ACHN (cell line): ENCODE results near the gene SSC5D.

ENCODE experiments used
- DNase-seq: peaks from one replicate; pipeline ENCODE4 v3.0.0-alpha.2; 2015
- in situ Hi-C: cut with HindIII; loops from 2 replicates; pipeline ENCODE4 v1.10.0; 2017; ENCODE audit warnings: low sequenced_read_pairs, low pct_ligation_motif_present, low pct_unique_long_range_greater_than_20kb

The SSC5D gene

DNA sequence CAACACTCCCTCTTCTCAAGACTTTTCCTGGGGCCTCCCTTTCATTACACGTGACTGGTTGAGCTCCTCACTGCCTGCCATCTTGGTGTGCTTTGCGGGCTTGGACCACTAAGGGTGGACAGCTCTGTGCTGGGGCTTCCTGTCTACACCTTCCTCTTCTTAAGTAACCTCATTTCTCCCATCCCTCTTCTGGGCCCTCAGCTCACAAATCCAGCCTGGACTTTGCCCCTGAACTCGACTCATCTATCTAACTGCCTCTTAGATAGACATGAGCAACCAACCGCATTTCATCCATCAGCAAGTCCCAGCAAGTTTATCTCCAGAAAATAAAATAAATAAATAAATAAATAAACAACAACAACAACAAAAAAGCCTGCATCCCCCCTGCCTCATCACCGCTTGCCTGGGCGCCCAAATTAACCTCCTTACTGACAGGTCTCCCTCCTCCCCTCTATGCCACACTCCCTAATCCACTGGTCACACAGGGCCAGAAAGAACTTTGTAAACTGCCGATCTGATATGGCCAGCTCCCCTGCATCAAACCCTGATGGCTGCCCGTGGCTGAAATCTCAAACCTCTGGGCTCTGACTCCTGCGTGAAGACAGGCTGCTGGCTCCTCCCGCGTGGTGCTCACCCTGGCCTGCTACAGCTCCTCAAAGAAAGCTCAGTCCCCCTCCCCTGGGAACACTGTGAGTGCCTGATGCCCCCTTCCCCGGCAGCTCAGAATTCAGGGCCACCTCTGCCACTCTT, 34.5 kb upstream of the SSC5D start:
- DNase-seq = no peak
- in situ Hi-C loops = no loop called here

DNA sequence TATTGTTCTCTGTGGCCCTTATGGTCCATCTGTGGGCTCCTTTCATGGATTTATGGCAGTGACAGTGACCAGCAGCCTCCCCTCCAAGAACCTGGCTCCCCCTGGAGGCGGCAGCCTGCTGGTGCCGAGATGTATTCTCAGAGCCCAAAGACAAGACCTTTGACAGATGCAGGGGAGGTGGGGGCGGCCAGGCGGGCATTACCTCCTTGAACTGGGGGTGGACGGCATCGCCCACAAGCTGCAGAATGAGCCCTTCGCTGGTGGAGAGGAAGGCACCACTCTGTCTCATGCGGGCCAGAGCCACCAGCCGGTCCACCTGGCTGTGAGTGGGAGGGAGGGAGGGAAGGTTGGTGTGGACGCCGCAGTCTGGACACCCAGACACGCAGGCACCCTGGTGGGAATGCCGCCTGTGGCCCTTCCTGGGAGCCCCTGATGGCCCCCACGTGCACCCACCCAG, 33.4 kb upstream of the SSC5D start:
- in situ Hi-C loops = no loop called here
- DNase-seq = peak; percentile 45

DNA sequence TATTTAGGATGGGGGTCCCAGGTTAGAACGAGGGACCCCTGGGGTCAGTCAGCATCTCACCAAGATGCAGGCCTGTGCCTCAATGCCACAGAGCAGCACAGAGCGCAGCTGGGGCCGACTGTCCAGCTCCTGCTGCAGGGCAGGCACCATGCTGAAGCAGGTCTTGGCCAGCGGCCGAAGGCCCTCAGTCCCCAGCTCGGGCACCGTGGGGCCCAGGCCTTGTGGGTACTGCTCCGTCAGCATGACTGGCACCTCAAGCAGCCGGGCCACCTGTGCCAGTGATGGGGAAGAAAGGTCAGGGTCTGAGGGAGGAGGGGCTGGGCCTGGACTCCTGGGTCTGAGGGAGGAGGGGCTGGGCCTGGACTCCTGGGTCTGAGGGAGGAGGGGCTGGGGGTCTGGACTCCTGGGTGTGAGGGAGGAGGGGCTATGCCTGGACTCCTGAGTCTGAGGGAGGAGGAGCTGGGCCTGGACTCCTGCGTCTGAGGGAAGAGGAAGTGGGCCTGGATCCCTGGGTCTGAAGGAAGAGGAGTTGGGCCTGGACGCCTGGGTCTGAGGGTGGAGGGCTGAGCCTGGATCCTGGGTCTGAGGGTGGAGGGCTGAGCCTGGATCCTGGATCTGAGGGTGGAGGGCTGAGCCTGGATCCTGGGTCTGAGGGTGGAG, 32.5 kb upstream of the SSC5D start:
- no peak for DNase-seq

GRCh38 chr19:55456347-55456746, 31.9 kb upstream of the SSC5D start:
- DNase-seq = no peak
- in situ Hi-C loops = no loop called here

More for the DNA sequence above, 32.5 kb upstream of the SSC5D start:
- in situ Hi-C loops = no loop called here

DNA sequence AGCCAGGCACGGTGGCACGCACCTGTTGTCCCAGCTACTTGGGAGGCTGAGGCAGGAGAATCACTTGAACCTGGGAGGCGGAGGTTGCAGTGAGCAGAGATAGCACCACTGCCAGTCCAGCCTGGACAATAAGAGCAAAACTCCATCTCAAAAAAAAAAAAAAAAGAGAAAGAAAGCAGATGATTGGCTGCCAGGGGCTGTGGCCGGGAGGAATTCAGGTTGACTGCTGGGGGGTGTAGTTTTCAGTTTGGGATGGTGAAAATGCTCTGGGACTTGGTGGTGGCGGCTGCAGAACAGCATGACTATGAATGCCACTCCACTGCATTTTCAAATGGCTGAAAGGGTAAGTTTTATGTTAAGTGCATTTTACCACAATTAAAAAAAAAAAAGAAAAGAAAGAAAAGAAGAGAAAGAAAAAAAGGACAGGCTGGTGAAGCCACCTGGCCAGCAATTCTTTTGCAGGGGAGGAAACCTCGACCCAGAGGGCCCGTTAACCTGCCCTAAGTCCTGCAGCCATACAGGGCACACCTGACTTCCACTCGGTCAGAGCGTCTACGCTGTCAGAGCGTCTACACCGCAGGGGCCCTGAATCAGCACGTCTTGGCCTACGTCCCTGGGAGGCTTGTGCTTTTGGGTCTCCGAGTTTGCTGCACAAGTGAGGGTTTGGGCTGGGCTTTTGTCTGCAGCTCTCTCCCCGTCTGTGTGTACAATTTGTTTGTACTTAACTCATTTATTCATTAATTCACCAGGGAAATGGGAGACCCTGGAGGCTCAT, 30.4 kb upstream of the SSC5D start:
- in situ Hi-C loops = no loop called here
- DNase-seq = no peak

DNA sequence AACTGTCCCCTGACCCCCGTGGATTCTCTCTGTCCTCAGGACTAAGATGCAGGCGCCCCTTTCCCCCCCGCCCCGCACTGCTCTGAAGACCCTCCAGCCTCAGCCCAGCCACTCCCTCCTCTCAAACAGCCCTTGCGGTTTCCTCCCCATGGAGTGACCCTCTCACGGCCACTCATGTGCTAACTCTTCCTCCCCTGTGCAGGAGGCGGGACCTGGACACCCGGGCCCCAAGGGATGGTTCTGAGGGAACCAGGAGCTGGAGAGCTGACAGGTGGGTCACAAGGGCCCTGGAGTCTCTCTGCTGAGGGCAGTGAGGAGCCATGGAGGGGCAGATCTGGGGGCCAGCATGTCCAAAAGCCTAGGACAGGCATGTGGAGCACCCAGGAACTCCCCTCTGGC, 28.7 kb upstream of the SSC5D start:
- no peak for DNase-seq
- in situ Hi-C loops = no loop called here

GRCh38 chr19:55459950-55460657, 28.1 kb upstream of the SSC5D start:
- in situ Hi-C loops = no loop called here
- DNase-seq = no peak

GRCh38 chr19:55460670-55461258, 27.5 kb upstream of the SSC5D start:
- peak; percentile 39 for DNase-seq
- in situ Hi-C loops = no loop called here

GRCh38 chr19:55461259-55461973, 26.8 kb upstream of the SSC5D start, which contains the start of gene ISOC2:
ISOC2 (minus strand) TSS chr19:55461642; CDS start chr19:55456486, 5,156 bp downstream.
- in situ Hi-C loops = no loop called here
- DNase-seq = peak; percentile 98

DNA sequence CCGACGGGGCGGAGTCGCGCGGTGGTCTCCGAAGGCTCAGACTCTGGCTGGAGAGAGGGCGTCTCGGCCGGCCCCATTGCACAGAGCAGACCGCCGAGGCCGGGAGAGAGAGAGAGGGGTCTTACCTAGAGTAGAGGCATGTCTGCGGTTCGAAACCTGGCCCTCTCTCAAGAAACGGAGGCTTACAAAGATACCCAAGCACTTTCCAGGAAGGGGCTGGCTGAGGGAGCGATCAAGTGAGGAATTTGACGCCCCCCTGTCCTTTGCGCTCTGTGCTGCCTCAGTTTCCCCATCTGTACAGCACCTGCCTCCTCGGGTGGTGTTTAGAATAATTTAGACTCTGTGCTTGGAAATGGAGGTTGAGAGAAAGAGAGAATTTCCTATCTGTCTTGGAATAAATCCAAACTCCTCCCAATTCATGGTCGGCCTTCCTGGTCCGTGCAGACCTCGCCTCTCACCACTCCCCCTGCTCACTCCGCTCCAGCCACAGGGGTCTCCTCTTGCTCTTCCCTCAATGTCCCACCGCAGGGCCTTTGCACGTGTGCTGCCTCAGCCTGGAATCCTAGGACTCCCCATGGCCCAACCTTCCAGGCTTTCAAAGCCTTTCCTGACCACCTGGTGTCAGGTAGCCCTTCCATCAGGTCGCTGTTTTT, 26.1 kb upstream of the SSC5D start:
- in situ Hi-C loops = no loop called here
- peak; percentile 45 for DNase-seq

- in situ Hi-C loops = no loop called here
- DNase-seq = no peak
Observed at GRCh38 chr19:55462722-55463121, 25.5 kb upstream of the SSC5D start.

GRCh38 chr19:55463583-55464031, 24.6 kb upstream of the SSC5D start:
- in situ Hi-C loops = no loop called here
- no peak for DNase-seq

DNA sequence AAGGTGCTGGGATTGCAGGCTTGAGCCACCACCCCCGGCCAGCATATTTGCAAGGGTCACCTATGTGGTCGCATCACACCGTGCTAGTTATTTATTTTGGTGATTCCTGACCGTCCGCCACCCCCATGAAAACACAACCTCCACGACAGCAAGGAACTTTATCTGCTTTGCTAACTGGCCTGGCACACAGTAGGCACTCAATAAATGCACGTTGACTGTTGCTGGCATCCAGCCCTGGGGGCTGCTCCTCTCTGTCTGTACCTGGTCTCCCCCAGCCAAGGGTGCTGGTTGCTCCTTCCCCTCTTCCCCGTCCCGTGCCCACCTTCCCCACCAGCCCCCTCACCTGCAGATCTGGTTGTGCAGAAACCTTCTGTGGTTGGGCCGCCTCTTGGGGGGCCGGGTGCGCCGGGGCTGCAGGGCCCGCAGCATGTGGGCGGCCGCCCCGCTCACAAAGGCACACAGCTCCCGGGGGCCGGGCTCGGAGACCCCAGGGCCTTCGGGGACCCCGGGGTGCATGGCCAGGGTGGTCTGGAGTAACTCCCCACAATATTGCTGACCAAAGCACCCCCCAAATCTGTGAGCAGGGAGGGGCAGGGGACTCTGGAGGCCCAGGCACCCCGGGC, 24.1 kb upstream of the SSC5D start:
- in situ Hi-C loops = no loop called here
- no peak for DNase-seq

GRCh38 chr19:55464662-55465054, 23.6 kb upstream of the SSC5D start, which contains the start of gene C19orf85:
C19orf85 (minus strand) TSS chr19:55464751; CDS start chr19:55464554, 197 bp downstream.
- no peak for DNase-seq
- in situ Hi-C loops = no loop called here

GRCh38 chr19:55465460-55466240, 22.6 kb upstream of the SSC5D start:
- in situ Hi-C loops = no loop called here
- DNase-seq = no peak

- no peak for DNase-seq
- in situ Hi-C loops = no loop called here
Observed at GRCh38 chr19:55466241-55466614, 22.0 kb upstream of the SSC5D start.
